NOMO-1 treated with DMSO at 0.1 percent for 48 hours (cell line): Measurements from ENCODE around the gene FRS3.

Source experiments
- DNase-seq: peaks from one replicate; lab custom pipeline; 2025; ENCODE audit not compliant: unreplicated experiment; lab: John Stamatoyannopoulos, UW

The FRS3 gene

GRCh38 chr6:41791305-41791704, 11.6 kb upstream of the FRS3 start:
- DNase-seq: no peak

GRCh38 chr6:41790045-41790444, 10.3 kb upstream of the FRS3 start:
- peak; percentile 54 for DNase-seq

DNA sequence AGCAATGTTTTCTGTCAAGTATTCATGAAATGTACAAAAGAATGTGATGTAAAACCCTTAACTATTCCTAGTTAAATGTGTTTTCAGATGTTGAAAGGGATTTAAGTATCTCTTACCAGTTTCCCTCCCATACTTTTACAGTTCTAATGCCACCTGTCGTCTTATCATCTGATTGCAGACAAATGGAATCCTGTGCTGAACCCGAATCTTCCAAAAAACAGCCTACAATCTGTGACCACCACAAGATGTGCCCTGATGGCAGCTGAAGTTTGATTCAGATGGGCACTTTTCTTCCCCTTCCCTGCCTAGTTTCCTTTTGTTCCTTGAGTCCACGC, 9.7 kb upstream of the FRS3 start:
- no peak for DNase-seq

DNA sequence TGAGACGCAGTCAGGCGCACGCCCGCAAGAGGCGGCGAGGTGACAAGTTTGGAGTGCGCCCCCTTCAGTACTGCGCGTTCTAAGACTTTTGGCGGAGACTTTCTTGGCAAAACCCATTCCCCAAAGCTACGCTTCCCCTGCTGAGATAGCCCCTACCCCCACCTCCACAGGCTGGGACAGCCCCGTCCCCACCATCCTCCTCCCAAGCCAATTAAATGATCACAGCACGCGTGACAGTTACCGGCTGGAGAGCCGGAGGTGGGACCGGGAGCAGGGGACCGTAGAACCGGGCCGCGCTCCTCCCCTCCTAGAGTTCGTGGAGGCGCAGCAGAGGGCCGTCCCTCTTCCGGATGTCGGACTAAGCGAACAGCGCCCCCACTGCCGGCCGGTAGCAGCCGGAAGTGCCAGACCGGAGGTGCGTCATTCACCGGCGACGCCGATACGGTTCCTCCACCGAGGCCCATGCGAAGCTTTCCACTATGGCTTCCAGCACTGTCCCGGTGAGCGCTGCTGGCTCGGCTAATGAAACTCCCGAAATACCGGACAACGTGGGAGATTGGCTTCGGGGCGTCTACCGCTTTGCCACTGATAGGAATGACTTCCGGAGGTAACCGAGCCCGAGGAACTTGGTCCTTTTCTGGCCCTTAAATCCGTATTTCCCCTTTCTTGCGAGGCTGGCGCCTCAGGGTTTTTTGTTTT, 7.7 kb upstream of the FRS3 start, which contains the start of gene TOMM6:
Gene TOMM6, plus strand, starts transcription at position 476 of the 699 bp plus-strand sequence. Its CDS starts 4 bp downstream, at position 480.
- peak; percentile 94 for DNase-seq

GRCh38 chr6:41786451-41787218, 6.9 kb upstream of the FRS3 start:
- DNase-seq: peak; percentile 66

- no peak for DNase-seq
Measured at GRCh38 chr6:41785689-41786450, 6.2 kb upstream of the FRS3 start.

- no peak for DNase-seq
Measured at GRCh38 chr6:41785254-41785653, 5.6 kb upstream of the FRS3 start.

DNA sequence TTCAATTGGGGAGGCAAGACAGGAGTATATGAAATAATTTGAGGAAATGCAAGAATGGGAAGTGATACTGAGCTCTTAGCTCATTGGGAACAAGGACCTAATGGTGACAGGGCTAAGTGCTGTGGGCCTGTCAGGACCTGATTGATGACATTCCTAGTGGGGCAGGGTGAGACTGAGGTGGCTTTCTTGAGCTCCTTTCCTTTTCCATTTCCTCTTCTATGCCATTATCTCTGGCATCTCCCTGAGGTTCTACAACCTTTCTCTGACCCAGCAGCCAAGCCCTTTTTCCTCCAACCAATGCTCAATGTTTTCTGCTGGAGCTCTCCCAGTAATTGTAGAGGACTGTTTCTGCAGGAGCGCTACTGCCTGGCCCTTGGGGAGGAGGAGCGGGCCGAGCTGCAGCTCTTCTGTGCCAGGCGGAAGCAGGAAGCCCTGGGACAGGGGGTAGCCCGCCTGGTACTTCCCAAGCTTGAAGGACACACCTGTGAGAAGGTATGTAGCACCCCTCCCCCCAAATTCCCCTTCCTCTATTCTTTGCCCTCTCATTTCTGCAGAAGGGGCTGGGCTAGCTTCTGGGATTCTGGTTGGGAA, 5.0 kb upstream of the FRS3 start:
- peak; percentile 92 for DNase-seq

- DNase-seq: no peak
Measured at GRCh38 chr6:41783106-41783780, 3.5 kb upstream of the FRS3 start.

- no peak for DNase-seq
Measured at GRCh38 chr6:41781366-41781730, 1.6 kb upstream of the FRS3 start.

- DNase-seq: no peak
Measured at GRCh38 chr6:41780551-41781365, 1.1 kb upstream of the FRS3 start, which contains the start of gene PRICKLE4. TSS of gene PRICKLE4 (plus strand) at chr6:41780782. CDS start at chr6:41783474, 2,692 bp downstream.

GRCh38 chr6:41779336-41779735, 364 bp downstream of the FRS3 start:
- DNase-seq: no peak

GRCh38 chr6:41778895-41779294, 805 bp downstream of the FRS3 start:
- DNase-seq: no peak

DNA sequence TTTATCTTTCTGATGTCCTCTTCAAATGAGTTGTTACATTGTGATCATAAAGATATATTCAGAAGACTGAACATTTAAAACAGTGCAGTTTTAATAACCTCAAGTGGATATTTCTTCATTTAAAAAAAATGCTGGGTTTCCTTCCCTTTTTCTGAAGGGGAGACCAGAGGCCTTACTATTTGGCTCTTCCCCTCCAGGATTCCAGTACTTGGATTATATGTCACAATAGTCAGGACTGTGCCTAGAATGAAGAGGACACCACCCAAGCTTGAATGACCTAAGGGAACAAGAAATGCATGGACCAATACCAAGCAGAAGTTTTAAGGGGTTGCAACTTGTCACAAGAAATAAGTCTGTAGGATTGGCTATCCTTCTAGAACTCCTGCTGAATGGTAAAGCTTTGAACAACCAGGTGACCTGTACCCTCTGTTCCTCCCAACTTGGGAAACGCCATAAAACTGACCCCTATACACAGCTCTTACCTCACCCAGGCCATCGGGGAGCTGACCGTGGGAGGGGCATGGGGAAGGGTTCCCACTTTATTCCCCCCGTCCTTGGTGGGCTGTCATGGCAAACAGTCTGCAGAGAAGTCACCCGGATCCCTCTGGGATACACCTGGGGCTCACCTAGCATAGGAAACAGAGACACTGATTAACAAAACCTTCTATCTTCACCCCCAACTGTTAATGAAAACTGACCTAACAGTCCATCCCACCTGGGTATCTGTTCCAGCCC, 2.0 kb downstream of the FRS3 start:
- peak; percentile 55 for DNase-seq

DNA sequence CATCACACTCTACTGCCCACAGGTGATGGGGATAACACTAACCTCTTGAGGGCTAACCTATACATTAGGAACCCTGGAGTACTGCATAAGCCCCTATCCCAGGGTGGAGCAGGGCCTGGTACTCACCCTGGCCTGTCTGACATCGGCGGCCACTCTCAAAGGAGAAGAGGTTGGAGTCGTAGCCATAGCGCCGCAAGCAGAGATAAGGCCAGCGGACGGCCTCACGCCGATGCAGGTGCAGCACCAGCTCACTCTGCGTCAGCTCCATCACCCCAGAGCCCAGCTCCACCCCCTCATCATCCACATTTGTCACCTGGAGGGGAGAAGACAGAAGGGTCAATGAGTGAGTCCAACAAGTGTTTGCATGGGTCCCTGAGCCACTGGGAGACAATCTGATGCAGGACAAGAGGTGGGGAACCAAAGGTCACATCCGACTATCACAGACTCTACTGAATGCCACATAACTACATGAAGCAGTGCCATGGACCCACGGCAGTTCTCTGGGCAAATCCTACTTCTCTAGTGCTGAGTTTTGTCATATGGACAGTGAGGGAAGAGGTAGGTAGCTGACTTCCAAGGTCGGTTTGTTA, 4.3 kb downstream of the FRS3 start:
- no peak for DNase-seq

DNA sequence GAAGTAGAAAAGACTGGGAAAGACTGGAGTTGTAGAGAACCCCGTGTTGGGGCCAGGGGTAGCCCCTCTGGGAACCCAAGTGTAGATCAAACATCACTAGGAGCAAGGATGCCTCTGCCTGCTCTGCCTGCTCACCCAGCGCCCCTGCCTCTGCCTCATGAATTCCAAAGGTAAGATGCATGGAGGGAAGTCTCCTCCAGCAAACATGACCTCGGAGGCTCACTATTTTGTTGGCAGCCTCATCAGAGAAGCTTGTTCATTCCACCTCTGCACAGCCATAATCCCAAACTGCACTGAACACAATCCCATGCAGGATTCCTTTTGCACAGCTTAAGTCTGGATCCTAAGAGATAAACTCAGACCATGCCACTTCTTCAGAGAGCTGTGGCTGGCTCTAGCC, 4.9 kb downstream of the FRS3 start:
- DNase-seq: no peak

- no peak for DNase-seq
Measured at GRCh38 chr6:41771058-41771983, 8.4 kb downstream of the FRS3 start.
